ENCODE measurements around the gene PPP2R3B.
"Not testable (repeated sequence)": the region's sequence is repeated elsewhere in the genome, so short reads cannot be mapped to it uniquely, and the experiment has no call there.

Gene PPP2R3B

DNA sequence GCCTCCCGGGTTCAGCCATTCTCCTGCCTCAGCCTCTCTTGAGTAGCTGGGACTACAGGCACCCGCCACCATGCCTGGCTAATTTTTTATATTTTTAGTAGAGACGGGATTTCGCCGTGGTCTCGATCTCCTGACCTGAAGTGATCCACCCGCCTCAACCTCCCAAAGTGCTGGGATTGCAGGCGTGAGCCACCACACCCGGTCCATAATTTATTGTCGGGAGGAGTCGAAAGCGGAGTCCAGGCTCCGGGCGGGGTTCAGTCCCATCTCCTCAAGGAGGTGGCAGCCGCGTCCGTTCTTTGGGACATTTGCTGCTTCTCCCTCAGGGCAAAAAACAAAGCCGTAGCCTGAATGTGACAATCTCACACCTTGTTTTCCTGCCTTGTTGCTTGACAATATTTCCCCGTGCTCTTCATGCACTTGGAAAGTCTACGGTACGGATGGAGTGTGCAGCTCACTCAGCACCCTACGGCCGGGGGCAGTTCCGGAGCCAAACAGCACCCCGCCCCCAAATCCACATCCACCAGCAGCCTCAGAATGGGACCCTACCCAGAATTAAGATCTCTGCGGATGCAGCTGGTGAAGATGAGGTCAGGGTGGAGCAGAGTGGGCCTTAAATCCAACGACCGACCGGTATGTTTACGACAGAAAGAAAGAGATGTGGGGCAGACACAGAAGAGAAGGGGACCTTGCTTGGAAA is 77.7 kb downstream of the PPP2R3B start:
- H3K36me3 ChIP-seq (ENCODE audit: insufficient read depth, low read length), result peaks cover 36% of the 10 kb centered on the region

DNA sequence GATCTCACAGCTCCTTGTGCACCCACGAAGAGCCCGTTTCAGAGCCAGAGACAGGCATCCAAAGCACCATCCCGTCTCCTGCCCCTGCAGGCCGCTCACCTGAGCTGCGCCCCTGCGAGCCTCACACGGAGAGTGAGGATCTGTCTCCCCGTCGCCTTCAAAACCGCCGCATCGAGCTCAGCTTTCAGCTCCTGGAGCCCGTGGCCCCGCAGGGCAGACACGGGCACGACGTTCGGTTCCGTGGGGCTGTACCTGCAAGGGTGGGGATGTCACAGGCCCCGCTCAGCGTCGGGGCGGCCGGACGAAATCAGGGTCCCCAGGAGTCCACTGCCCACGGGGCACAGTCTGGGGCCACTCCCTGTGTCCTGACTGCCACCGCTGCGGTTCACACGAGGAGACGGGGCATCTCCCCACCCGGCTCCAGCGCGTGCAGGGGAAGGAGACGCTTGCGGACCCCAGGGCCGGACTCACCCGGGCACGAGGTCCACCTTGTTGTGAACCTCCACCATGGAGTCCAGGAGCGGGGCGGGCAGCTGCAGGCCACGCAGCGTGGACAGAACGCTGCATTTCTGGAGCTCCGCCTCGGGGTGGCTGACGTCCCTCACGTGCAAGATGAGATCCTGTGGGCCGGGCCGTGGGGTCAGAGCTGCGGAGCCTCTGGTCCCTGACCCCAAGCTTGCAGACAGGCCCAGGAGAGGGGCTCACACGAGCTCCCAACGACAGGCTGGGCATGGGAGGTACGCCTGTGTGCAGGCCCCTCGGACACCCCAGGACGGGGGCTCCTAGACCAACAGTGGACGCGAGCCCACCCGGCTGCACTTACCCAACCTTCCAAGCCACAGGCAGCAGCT is 79.2 kb downstream of the PPP2R3B start:
- H3K27ac ChIP-seq (ENCODE audit: low read depth, low read length), result no peak overlapping the region
- no peak overlapping the region for H3K9ac ChIP-seq (ENCODE audit: low read length)
- H3K36me3 ChIP-seq (ENCODE audit: insufficient read depth, low read length), result peaks cover 32% of the 10 kb centered on the region
- H3K4me3 ChIP-seq (ENCODE audit: low read depth in 1 of 2, low read length in 2 of 2), result no peak overlapping the region
- H3K27me3 ChIP-seq (ENCODE audit: control insufficient read depth in 1 of 2, insufficient read depth in 2 of 2, low read length in 2 of 2), result no peaks in the 10 kb centered on the region
- H3K4me1 ChIP-seq (ENCODE audit: insufficient read depth, low read length), result no peaks in the 10 kb centered on the region
- H3K9me3 ChIP-seq (ENCODE audit: low read length), result no peaks in the 10 kb centered on the region

More for the DNA sequence above, 77.7 kb downstream of the PPP2R3B start:
- H3K4me1 ChIP-seq (ENCODE audit: insufficient read depth, low read length), result no peaks in the 10 kb centered on the region
- no peak overlapping the region for H3K27ac ChIP-seq (ENCODE audit: low read depth, low read length)
- H3K27me3 ChIP-seq (ENCODE audit: control insufficient read depth in 1 of 2, insufficient read depth in 2 of 2, low read length in 2 of 2), result no peaks in the 10 kb centered on the region
- H3K9me3 ChIP-seq (ENCODE audit: low read length), result no peaks in the 10 kb centered on the region
- H3K4me3 ChIP-seq (ENCODE audit: low read depth in 1 of 2, low read length in 2 of 2), result no peak overlapping the region
- no peak overlapping the region for H3K9ac ChIP-seq (ENCODE audit: low read length)

DNA sequence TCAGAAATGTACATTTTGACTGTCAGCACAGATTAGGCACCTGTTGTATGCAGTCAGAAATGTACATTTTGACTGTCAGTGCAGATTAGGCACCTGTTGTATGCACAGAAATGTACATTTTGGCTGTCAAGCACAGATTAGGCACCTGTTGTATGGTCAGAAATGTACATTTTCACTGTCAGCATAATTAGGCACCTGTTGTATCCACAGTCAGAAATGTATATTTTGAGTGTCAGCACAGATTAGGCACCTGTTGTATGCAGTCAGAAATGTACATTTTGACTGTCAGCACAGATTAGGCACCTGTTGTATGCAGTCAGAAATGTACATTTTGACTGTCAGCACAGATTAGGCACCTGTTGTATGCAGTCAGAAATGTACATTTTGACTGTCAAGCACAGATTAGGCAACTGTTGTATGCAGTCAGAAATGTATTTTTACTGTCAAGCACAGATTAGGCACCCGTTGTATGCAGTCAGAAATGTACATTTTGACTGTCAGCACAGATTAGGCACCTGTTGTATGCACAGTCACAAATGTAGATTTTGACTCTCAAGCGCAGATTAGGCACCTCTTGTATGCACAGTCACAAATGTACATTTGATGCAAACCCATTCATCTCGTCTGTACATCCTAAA is 80.0 kb downstream of the PPP2R3B start:
- H3K9ac ChIP-seq (ENCODE audit: low read length); H3K27ac ChIP-seq (ENCODE audit: low read depth, low read length); H3K9me3 ChIP-seq (ENCODE audit: low read length); H3K27me3 ChIP-seq (ENCODE audit: control insufficient read depth in 1 of 2, insufficient read depth in 2 of 2, low read length in 2 of 2); H3K4me3 ChIP-seq (ENCODE audit: low read depth in 1 of 2, low read length in 2 of 2); H3K4me1 ChIP-seq (ENCODE audit: insufficient read depth, low read length): not testable (repeated sequence)
- peaks cover 25% of the 10 kb centered on the region for H3K36me3 ChIP-seq (ENCODE audit: insufficient read depth, low read length)

DNA sequence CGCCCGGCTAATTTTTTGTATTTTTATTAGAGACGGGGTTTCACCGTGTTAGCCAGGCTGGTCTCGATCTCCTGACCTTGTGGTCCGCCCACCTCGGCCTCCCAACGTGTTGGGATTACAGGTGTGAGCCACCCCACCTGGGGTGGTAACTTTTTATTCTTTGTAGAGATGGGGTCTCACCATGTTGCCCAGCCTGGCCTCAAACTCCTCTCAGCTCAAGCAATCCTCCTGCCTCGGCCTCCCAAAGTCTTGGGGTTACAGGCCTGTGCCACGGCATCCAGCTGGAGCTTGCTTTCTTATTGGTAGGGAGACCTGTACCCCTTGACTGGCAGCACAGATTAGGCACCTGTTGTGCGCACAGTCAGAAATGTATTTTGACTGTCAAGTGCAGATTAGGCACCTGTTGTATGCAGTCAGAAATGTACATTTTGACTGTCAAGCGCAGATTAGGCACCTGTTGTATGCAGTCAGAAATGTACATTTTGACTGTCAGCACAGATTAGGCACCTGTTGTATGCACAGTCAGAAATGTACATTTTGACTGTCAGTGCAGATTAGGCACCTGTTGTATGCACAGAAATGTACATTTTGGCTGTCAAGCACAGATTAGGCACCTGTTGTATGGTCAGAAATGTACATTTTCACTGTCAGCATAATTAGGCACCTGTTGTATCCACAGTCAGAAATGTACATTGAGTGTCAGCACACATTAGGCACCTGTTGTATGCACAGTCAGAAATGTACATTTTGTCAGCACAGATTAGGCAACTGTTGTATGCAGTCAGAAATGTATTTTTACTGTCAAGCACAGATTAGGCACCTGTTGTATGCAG is 80.7 kb downstream of the PPP2R3B start:
- not testable (repeated sequence) for H3K4me3 ChIP-seq (ENCODE audit: low read depth in 1 of 2, low read length in 2 of 2); H3K9ac ChIP-seq (ENCODE audit: low read length); H3K4me1 ChIP-seq (ENCODE audit: insufficient read depth, low read length); H3K9me3 ChIP-seq (ENCODE audit: low read length); H3K27me3 ChIP-seq (ENCODE audit: control insufficient read depth in 1 of 2, insufficient read depth in 2 of 2, low read length in 2 of 2); H3K27ac ChIP-seq (ENCODE audit: low read depth, low read length)
- peaks cover 22% of the 10 kb centered on the region for H3K36me3 ChIP-seq (ENCODE audit: insufficient read depth, low read length)

DNA sequence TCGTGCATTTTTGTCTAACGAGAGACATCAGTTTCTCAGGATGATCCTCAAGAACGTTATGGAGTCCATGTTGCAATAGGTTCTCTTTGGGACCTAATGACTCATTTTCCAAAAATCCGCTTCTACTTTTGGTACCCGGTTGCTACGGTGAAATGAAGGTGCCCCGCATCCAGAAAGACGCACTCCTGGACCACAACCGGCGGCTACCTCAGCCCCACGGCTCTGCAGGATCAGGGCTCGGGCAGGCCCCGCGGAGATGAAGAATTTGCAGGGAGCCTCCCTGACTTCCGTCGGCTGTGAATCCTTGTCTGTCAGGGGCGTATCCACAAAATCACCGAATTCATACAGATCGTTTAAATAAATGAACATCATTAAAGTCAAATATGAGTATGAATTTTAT is 83.7 kb downstream of the PPP2R3B start:
- peaks cover 16% of the 10 kb centered on the region for H3K36me3 ChIP-seq (ENCODE audit: insufficient read depth, low read length)
- H3K27ac ChIP-seq (ENCODE audit: low read depth, low read length), result no peak overlapping the region
- H3K9ac ChIP-seq (ENCODE audit: low read length), result no peak overlapping the region
- no peaks in the 10 kb centered on the region for H3K4me1 ChIP-seq (ENCODE audit: insufficient read depth, low read length)
- H3K4me3 ChIP-seq (ENCODE audit: low read depth in 1 of 2, low read length in 2 of 2), result no peak overlapping the region
- H3K9me3 ChIP-seq (ENCODE audit: low read length), result no peaks in the 10 kb centered on the region
- H3K27me3 ChIP-seq (ENCODE audit: control insufficient read depth in 1 of 2, insufficient read depth in 2 of 2, low read length in 2 of 2), result no peaks in the 10 kb centered on the region

DNA sequence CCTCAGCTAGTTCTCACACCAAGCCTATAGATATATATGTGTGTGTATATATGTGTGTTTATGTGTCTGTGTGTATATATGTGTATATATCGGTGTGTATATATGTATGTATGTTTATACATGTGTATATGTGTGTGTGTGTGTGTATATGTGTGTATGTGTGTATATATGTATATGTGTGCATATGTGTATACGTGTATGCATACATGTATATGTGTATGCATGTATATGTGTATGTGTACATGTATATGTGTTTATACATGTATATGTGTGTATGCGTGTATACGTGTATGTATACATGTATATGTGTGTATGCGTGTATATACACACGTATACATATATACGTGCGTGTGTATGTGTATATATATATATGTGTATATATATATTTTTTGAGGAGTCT is 86.4 kb downstream of the PPP2R3B start:
- no peak overlapping the region for H3K27ac ChIP-seq (ENCODE audit: low read depth, low read length)
- no peaks in the 10 kb centered on the region for H3K27me3 ChIP-seq (ENCODE audit: control insufficient read depth in 1 of 2, insufficient read depth in 2 of 2, low read length in 2 of 2)
- no peak overlapping the region for H3K4me3 ChIP-seq (ENCODE audit: low read depth in 1 of 2, low read length in 2 of 2)
- H3K4me1 ChIP-seq (ENCODE audit: insufficient read depth, low read length), result no peaks in the 10 kb centered on the region
- H3K9ac ChIP-seq (ENCODE audit: low read length), result no peak overlapping the region
- H3K36me3 ChIP-seq (ENCODE audit: insufficient read depth, low read length), result peaks cover 6% of the 10 kb centered on the region
- H3K9me3 ChIP-seq (ENCODE audit: low read length), result no peaks in the 10 kb centered on the region

DNA sequence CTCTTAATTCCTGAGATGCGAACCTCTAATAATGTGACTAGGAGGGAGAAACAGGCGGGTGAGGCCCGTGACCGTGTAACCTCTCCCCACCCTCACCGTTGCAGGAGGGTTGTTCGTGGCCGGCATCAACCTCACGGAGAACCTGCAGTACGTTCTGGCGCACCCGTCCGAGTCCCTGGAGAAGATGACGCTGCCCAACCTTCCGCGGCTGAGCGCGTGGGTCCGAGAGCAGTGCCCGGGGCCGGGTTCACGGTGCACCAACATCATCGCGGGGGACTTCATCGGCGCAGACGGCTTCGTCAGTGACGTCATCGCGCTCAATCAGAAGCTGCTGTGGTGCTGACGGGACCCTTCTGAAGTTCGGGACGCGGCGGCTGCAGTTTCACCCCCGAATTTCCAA is 87.7 kb downstream of the PPP2R3B start:
- no peaks in the 10 kb centered on the region for H3K4me1 ChIP-seq (ENCODE audit: insufficient read depth, low read length)
- H3K36me3 ChIP-seq (ENCODE audit: insufficient read depth, low read length), result peaks cover 6% of the 10 kb centered on the region
- H3K9me3 ChIP-seq (ENCODE audit: low read length), result no peaks in the 10 kb centered on the region
- no peaks in the 10 kb centered on the region for H3K27me3 ChIP-seq (ENCODE audit: control insufficient read depth in 1 of 2, insufficient read depth in 2 of 2, low read length in 2 of 2)
- H3K4me3 ChIP-seq (ENCODE audit: low read depth in 1 of 2, low read length in 2 of 2), result no peak overlapping the region
- H3K9ac ChIP-seq (ENCODE audit: low read length), result no peak overlapping the region
- no peak overlapping the region for H3K27ac ChIP-seq (ENCODE audit: low read depth, low read length)

DNA sequence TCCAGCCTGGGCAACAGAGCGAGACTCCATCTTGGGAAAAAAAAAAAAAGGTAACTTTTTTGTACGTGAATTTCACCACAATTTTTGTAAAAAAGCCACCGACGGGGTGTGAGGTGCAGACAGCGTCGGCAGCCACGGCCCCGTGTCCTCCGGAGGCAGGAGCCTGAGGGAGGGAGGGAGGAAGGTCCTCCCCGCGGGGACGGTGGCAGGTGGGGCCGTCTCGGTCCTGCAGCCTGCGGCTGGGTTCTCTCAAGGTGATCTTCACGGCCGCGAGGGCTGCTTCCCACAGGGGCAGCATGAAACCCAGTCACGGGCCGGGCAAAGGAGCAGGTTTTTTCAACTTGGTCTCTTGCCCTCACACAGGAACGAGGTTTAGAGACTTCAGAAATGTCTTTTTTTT is 91.6 kb downstream of the PPP2R3B start:
- Histone ChIP-seq H3K4me3 (ENCODE audit: low read depth in 1 of 2, low read length in 2 of 2) (no peak overlapping the region), H3K9me3 (ENCODE audit: low read length) (no peaks in the 10 kb centered on the region), H3K27me3 (ENCODE audit: control insufficient read depth in 1 of 2, insufficient read depth in 2 of 2, low read length in 2 of 2) (no peaks in the 10 kb centered on the region), H3K27ac (ENCODE audit: low read depth, low read length) (no peak overlapping the region), H3K36me3 (ENCODE audit: insufficient read depth, low read length) (peaks cover 22% of the 10 kb centered on the region), H3K9ac (ENCODE audit: low read length) (no peak overlapping the region), H3K4me1 (ENCODE audit: insufficient read depth, low read length) (no peaks in the 10 kb centered on the region)

DNA sequence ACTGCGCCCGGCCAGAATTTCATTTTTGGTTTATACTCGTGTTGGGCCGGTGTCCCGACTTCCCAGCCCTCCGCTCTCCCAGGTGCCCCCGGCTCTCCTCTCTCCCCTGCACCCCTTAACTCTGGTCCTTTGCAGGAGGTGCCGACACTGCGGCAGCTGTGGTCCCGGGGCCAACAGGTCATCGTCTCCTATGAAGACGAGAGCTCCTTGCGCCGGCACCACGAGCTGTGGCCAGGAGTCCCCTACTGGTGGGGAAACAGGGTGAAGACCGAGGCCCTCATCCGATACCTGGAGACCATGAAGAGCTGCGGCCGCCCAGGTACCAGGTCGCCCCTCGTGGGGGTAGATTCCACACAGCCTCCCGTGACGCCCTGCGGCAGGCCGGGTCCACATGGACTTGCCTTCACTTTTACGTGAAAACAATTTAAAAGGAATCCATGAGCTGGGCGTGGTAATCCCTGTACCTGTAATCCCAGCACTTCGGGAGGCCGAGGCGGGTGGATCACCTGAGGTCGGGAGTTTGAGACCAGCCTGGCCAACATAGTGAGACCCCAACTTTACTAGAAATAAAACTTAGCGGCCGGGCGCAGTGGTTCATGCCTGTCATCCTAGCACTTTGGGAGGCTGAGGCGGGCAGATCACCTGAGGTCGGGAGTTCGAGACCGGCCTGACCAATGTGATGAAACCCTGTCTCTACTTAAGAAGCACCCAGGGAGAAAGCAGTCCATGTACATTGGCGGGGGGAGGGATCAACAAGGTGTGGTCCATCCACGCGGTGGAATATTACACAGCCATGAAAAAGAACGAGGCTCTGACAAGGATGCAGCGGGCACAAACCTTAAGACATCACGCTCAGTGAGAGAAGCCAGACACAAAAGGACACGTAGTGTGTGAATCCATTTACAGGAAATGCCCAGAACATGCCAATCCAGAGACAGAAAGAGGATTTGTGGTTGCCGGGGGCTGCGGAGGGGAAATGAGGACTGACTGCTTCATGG is 93.5 kb downstream of the PPP2R3B start:
- Histone ChIP-seq H3K27ac (ENCODE audit: low read depth, low read length) (no peak overlapping the region), H3K9ac (ENCODE audit: low read length) (no peak overlapping the region), H3K9me3 (ENCODE audit: low read length) (no peaks in the 10 kb centered on the region), H3K4me3 (ENCODE audit: low read depth in 1 of 2, low read length in 2 of 2) (no peak overlapping the region), H3K27me3 (ENCODE audit: control insufficient read depth in 1 of 2, insufficient read depth in 2 of 2, low read length in 2 of 2) (no peaks in the 10 kb centered on the region), H3K4me1 (ENCODE audit: insufficient read depth, low read length) (no peaks in the 10 kb centered on the region), H3K36me3 (ENCODE audit: insufficient read depth, low read length) (peaks cover 23% of the 10 kb centered on the region)

DNA sequence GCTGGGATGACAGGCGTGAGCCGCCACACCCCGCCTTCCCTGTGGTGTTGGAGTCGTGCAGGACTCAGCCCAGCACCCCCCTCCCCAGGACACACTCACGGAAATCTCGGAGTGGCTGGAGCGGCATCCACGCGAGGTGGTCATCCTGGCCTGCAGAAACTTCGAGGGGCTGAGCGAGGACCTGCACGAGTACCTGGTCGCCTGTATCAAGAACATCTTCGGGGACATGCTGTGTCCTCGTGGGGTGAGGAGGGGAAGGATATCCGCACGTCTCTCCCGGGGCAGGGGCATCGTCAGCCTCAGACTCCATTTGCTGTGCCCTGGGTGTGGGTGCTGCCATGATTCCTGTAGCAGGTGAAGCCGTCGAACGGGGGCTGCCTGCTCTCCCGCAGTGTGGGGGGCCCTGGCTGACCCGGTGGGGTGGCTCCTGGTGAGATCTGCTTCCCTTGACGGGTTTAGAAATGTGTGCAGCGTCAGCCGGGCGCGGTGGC is 95.3 kb downstream of the PPP2R3B start:
- H3K9me3 ChIP-seq (ENCODE audit: low read length), result no peaks in the 10 kb centered on the region
- H3K36me3 ChIP-seq (ENCODE audit: insufficient read depth, low read length), result peaks cover 26% of the 10 kb centered on the region
- H3K9ac ChIP-seq (ENCODE audit: low read length), result no peak overlapping the region
- H3K27ac ChIP-seq (ENCODE audit: low read depth, low read length), result no peak overlapping the region
- no peak overlapping the region for H3K4me3 ChIP-seq (ENCODE audit: low read depth in 1 of 2, low read length in 2 of 2)
- no peaks in the 10 kb centered on the region for H3K4me1 ChIP-seq (ENCODE audit: insufficient read depth, low read length)
- H3K27me3 ChIP-seq (ENCODE audit: control insufficient read depth in 1 of 2, insufficient read depth in 2 of 2, low read length in 2 of 2), result no peaks in the 10 kb centered on the region
